Measurements from ENCODE around the gene RPUSD3.
"Not testable (repeated sequence)": the region's sequence is repeated elsewhere in the genome, so short reads cannot be mapped to it uniquely, and the experiment has no call there.

RPUSD3 gene, protein sequence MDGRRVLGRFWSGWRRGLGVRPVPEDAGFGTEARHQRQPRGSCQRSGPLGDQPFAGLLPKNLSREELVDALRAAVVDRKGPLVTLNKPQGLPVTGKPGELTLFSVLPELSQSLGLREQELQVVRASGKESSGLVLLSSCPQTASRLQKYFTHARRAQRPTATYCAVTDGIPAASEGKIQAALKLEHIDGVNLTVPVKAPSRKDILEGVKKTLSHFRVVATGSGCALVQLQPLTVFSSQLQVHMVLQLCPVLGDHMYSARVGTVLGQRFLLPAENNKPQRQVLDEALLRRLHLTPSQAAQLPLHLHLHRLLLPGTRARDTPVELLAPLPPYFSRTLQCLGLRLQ

DNA sequence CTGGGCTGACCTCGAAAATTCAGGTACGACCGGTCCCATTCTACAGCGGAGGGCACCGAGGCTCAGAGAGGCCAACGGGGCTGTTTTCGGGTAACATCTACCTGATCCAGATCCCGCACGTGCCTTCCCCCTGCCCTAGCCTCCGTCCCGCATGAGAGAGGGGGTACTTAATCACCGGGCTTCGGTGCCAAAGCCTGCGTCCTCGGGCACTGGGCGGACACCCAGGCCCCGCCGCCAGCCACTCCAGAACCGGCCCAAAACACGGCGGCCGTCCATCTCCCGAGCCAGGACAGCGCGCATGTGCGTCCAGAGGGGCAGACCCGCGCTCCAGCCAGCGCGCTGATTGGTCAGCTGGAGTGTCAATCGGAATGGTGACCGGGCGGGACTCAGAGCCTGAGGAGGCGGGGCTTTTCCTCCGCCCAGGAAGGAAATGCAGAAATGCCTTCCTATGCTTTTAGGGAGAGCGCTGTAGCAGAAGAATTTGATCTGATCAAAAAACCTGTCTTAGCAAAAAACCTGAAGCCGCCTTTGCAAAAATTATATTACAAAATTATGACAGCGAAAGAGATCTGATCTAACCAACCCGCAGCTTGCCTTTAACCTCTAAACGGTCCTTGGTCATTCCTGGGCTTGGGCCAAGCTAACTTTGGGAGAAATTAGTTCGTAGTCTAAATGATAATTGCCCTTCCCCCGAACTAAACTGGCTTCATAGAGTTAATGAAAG, at the start of gene RPUSD3:
Gene RPUSD3 (minus strand): TSS at position 294 of the 724 bp plus-strand sequence. CDS start 18 bp downstream, at position 276.
- DNase-seq (ENCODE audit: low read depth in 2 of 2), result peak; percentile 92 to 96

DNA sequence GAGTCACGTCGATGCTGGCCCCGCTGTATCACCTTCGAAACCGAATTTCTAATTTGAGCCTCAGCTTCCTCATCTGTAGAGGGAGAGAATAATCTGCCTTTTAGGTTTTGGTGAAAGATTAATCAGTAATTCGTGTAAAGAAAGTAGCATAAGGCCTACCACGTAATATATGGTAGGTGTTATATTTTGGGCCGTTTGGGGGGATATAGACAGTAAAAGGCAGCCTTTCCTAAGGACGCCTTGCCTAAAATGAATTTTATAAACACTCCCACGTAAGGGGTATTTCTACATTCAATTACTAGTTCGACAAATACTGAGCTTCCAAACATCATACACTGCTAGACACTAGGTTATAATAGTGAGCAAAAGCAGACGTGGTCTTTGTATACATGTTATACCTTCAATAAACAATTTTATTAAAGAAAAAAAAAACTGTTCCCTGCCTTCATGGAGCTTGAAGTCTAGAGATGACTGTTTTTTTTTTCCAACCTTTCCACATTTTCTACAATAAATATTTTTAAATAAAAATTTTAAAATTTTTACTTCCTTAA, 47.3 kb upstream of the RPUSD3 start:
- no peak for DNase-seq (ENCODE audit: low read depth in 2 of 2)

DNA sequence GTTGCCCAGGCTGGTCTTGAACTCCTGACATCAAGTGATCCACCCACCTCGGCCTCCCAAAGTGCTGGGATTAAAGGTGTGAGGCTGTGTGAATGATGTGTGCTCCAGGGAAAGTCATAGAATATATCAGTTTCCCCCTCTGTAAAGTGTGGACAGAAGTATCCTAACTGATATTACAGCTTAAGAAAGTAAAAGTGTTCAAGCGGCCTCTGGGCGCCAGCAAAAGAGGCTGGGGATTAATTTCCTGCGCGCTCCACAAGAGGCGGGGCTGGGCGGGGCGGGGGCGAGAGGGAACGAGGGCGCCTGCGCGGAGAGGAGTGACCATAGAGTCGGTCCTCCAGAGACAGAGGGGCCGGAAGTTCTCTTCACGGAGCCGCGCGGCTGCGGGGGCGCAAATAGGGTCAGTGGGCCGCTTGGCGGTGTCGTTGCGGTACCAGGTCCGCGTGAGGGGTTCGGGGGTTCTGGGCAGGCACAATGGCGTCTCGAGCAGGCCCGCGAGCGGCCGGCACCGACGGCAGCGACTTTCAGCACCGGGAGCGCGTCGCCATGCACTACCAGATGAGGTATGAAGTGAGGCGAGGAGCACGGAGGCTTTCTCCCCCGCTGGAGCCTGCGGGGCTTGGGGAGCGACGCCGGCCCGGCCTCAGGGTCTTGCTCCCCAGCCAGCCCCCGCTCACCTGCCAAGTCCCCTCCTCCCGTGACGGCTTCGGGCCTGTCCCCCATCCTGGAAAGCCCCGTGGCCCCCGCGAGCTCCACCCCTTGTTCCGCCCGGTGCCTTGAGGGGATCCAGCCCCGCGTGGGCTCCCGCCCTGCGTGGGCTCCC, 46.7 kb upstream of the RPUSD3 start, which contains the start of gene JAGN1:
Gene JAGN1 (plus strand): TSS at position 362 of the 823 bp plus-strand sequence. CDS start 113 bp downstream, at position 475.
- peak; percentile 80 to 92 for DNase-seq (ENCODE audit: low read depth in 2 of 2)

DNA sequence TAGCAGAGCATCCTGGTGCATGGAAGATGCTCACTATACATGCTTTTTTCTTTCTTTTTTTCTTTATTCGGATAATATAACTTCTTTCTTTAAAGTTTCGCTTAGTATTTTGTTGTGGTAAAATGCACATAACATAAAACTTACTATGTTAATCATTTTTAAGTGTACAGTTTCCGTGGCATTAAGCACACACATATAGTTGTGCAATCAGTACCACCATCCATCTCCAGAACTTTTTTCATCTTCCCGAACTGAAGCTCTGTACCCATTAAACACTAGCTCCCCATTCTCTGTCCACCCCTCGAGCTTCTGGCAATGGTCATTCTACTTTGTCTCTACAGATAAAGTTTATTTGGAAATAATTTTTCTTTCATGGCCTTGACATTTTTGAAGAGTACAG, 45.6 kb upstream of the RPUSD3 start:
- DNase-seq (ENCODE audit: low read depth in 2 of 2), result no peak

DNA sequence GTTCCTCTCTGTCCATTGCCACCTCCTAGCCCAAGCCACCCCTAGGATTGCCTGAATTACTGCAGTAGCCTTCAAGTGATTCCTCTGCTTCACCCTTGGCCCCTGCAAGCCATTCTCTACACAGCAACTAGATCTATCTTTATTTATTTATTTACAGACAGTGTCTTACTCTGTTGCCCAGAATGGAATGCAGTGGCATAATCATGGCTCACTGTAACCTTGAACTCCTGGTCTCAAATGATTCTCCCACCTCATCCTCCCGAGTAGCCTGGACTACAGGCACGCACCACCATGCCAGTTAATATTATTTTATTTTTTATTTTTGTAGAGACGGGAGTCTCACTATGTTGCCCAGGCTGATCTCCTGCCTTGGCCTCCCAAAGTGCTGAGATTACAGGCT, 44.7 kb upstream of the RPUSD3 start:
- no peak for DNase-seq (ENCODE audit: low read depth in 2 of 2)

DNA sequence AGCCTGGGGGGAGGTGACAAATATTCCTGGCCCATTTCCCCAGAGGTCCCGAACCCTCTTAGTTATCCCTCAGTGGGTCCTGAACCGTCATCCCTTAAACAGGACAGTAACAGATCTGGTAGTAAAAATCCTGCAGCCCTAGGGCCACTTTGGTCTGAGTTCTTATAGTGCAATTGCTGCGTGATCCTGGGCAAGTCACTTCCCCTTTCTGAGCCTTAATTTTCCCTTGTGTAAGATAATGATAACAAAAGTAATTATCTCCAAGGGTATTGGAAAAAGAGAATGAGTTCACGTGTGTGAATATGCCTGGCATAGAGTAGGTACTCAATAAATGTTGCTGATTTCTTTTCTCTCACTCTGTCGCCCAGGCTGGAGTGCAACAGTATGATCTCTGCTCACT, 43.7 kb upstream of the RPUSD3 start:
- no peak for DNase-seq (ENCODE audit: low read depth in 2 of 2)

DNA sequence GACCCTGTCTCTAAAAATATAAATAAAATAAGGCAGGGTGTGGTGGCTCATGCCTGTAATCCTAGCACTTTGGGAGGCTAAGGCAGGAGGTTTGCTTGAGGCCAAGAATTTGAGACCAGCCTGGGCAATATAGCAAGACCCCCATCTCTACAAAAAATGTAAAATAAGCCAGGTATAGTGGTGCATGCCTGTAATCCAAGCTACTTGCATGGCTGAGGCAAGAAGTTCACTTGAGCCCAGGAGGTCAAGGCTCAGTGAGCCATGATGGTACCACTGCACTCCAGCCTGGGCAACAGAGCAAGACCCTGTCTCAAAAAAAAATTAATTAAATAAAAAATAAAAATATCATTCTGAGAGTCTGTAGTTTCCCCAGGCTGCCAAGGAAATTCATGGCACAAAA, 42.5 kb upstream of the RPUSD3 start:
- DNase-seq (ENCODE audit: low read depth in 2 of 2), result no peak

DNA sequence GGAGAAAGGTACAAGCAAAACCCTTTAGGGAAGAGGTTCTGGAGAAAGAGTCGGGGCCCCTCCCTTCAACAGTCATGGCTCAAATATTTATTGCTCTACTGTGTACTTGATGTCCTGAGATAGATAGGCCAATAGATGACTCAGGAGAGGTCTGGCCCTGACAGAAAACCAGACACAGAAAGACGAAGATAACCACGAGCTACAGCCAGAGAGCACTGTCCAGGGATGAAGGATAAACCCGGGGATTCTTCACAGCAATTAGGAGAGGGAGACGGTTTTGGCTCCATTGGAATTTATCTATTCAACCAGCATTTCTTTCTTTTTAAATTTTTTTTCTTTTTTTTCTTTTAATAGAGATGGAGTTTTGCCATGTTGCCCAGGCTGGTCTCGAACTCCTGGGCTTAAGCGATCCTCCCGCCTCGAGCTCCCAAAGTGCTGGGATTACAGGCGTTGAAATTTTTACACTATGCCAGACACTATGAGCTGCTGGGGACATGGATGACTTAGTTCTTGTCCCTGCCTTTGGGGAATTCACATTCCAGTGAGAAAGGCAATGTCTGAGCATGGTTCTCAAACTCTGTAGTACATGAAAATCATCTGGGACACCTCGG, 40.9 kb upstream of the RPUSD3 start:
- DNase-seq (ENCODE audit: low read depth in 2 of 2), result no peak

DNA sequence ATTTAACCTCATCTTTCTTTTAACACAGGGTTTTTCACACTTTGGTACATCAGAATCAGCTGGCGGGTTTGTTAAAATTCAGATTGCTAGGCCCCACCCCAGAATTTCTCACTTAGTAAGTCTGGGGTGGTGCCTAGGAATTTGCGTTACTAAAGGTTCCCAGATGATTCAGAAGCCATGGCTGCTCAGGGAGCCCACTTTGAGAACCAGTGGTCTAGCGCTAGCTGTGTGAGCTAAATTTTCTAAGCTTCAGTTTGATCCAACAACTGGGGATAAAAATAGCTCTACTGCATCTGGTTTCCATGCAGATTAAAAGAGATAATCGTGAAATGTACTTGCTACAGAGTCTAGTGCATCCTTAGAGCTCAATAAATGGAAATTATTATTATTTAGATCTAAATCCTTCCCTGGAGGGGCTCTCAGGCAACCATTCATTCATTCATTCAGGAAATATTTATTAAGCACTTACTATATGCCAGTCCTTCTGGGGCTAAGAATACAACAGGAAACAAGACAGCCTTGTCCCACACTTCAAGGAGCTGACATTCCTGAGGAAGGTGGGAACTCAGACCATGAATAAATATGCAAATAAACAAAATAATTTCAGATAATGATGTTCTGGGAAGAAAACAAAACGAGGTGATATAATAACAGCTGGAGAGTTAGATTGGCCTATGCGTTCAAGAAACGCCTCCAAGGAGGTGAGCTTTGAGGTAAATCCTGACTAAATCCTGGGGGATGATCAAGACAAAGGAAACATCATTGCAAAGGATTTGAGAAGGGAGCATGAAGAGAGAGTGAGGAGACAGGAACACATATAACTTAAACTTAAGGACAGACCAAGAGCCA, 40.1 kb upstream of the RPUSD3 start:
- no peak for DNase-seq (ENCODE audit: low read depth in 2 of 2)

DNA sequence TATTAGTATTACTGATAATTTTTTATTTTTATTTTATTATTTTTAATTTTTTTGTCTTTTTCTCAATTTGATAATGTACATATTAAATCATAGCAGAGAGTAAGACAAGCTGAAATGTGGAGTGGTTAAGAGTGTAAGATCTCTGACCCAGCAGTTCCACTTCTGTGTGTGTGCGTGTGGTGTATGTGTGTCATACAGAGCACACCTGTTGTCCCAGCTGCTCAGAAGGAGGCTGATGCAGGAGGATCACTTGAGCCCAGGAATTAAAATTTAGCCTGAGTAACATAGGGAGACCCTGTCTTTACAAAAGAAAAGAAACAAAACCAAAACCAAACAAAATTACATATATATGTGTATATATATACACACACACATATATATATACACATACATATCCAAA, 37.6 kb upstream of the RPUSD3 start:
- no peak for DNase-seq (ENCODE audit: low read depth in 2 of 2)

DNA sequence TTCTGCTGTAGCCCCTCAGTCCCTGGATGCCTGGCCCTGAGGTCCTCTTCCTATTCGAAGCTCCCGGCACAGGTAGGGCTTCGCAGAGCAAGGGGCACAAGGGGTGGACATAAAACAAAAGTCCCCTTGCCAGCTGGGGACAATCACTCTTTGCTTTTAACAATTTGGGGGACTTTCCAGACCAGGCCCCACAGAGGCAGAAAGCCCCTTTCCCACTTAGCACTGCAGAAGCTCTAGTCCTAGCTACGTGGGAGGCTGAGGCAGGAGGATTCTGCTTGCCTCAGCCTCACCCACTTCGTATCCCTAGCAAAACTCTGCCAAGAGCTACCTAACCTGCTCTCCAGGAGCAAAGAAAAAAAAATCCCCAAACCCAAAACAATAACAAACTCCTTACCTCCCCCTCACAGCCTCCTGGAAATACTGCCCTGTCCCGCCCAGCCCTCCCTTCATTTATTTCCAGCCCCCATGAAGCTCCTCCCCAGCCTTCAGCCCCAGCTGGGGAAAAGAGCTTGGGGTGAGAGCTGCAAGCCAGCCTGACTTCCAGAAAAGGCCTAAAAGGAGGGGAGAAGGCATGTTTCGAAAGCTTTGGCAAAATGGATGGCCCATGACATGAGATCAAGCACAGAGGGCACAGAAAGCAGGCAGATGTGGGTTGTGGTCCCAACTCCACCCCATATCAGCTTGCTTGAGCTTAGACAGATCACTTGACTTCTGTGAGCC, 36.2 kb upstream of the RPUSD3 start, which contains the start of gene CIDEC:
Gene CIDEC (minus strand): TSS at position 424 of the 720 bp plus-strand sequence. CDS start 1,767 bp downstream, outside the sequence.
- DNase-seq (ENCODE audit: low read depth in 2 of 2), result no peak

DNA sequence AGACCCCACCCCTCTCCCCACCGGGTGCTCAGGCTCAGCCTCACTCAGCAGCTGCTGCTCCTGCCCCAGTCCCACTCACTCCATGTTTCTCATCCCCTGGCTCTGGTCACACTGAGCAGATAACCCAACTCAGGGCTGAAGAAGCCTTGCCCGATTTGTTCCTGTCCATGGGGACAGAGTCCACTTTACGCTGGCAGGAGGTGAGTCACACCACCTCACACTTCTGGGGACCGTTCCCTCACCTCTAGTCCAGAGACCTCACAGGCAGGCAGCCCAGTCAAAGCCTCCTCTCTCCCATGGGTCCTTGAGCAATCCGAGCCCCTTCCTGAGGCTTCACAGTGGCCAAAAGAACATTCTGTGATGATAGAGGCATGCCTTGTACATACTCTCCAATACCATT, 34.9 kb upstream of the RPUSD3 start:
- no peak for DNase-seq (ENCODE audit: low read depth in 2 of 2)

DNA sequence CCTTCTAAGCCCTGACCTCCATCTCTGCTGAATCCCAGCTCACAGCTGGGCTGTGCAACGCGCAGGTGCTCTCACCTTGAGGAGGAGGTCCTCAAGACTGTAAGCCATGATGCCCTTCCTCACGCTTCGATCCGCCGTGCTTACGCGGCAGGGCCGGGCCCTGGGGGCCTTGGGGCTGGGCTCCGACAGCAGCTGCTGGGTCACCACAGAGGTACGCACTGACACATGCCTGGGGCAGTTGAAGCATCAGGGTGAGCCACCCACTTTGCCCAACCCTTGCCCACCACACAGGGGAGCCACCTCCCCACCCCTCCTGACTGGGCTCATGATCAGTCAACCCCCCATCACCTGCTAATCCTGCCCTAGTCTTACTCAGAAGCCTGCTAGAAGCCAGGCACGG, 33.2 kb upstream of the RPUSD3 start:
- DNase-seq (ENCODE audit: low read depth in 2 of 2), result peak in 1 of 2 donors; percentile 8

DNA sequence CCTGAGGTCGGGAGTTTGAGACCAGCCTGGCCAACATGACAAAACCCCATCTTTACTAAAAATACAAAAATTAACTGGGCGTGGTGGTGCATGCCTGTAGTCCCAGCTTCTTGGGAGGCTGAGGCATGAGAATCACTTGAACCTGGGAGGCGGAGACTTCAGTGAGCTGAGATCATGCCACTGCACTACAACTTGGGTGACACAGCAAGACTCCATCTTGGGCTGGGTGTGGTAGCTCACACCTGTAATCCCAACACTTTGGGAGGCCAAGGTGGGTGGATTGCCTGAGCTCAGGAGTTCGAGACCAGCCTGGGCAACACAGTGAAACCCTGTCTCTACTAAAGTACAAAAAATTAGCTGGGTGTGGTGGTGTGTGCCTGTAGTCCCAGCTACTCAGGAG, 32.4 kb upstream of the RPUSD3 start:
- not testable (repeated sequence) for DNase-seq (ENCODE audit: low read depth in 2 of 2)

DNA sequence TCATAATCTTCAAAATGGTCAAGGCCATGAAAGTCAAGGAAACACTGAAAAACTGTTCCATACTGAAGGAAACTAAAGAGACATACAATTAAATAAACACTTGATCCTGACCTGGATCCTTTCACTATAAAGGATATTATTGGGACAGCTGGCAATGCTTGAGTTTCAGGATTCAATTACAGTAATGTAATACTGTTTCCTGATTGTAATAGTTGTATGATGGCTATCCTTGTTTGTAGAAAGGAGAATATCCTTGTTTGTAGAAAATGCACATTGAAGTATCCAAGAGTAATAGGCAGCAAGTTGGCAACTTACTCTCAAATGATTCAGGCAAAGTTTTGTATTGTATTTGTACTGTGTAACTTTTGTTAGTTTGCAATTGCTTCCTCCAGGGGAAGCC, 31.6 kb upstream of the RPUSD3 start:
- no peak for DNase-seq (ENCODE audit: low read depth in 2 of 2)

DNA sequence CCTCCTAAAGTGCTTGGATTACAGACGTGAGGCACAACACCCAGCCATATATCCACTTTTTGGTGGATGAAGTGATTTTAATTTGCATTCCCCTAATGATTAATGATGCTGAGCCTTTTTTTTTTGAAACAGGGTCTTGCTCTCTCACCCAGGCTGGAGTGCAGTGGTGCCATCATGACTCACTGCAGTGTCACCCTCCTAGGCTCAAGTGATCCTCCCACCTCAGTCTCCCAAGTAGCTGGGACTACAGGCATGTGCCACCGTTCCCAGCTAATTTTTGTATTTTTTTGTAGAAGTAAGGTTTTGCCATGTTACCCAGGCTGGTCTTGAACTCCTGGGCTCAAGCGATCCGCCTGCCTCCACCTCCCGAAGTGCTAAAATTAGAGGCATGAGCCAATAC, 28.3 kb upstream of the RPUSD3 start:
- not testable (repeated sequence) for DNase-seq (ENCODE audit: low read depth in 2 of 2)

DNA sequence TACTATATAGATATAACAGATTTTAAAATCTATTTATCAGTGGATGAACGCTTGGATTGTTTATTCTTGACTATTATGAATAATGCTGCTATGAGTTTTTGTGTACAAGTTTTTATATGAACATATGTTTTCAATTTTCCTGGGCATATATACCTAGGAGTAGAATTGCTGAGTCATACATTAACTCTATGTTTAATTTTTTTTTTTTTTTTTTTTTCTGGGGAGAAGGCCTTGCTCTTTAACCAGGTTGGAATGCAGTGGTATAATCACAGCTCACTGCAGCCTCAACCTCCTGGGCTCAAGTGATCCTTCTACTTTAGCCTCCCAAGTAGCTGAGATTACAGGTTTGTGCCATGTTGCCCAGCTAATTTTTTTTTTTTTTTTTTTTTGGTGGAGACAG, 27.2 kb upstream of the RPUSD3 start:
- no peak for DNase-seq (ENCODE audit: low read depth in 2 of 2)

DNA sequence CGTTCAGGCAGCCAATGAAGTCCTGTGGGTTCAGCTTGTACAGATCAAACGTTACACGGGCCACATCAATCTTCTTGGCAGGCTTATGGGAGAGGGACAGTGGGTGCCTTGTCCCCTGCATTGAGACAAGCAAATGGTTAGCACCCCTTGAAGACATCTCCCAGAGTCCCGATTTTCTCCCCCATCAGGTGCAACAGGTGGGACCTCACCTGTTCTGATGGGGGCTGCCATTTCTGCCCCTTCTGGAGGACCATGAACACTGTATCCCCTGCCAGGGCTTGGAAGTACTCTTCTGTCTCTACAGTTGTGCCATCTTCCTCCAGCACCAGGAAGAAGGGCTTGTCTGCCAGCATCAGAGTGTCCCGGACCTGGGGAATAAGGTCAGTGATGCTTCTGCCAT, 26.1 kb upstream of the RPUSD3 start:
- DNase-seq (ENCODE audit: low read depth in 2 of 2), result no peak

DNA sequence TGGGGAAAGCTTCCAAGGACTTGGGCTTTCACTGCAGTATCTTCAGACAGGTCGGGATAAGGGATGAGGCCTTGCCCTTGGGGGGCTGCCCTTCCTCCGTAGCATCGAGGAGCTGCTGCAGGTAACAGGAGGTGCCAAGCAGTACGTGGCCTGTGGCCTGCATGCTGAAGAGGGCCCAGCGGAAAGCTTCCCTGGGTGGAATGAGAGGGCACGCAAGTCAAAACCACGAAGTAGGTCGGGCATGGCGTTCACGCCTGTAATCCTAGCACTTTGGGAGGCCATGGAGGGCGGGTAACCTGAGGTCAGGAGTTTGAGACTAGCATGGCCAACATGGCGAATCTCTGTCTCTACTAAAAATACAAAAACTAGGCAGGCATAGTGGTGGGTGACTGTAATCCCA, 23.3 kb upstream of the RPUSD3 start:
- no peak for DNase-seq (ENCODE audit: low read depth in 2 of 2)

DNA sequence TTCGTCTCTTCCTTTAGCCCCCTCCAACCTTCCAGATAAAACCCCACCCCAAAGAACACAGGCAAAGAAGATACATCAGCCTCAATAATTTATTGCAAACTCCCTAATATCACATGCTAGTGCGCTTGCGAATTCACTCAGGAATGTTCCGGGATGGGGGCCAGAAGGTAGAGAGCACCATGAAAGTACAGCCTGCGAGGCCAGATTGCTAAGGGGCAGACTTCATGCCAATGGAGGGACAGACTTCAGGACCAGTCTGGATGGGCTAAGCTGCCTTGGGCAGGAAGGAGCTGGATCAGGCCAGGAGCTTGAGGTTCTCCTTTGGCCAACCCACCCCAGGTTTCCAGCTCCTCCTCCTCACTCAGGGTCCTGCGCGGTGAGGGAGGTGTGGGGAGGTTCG, 22.8 kb upstream of the RPUSD3 start:
- no peak for DNase-seq (ENCODE audit: low read depth in 2 of 2)
